ENCODE measurements around the gene RARB.

Gene RARB

GRCh38 chr3:25427942-25428788 lies at the start of gene RARB:
RARB (plus strand) TSS chr3:25428263; CDS start chr3:25428732, 469 bp downstream.
- DNase-seq = no peak

- DNase-seq = no peak
These were observed 49.2 kb upstream of the RARB start for GRCh38 chr3:25378786-25379311.

- DNase-seq = no peak
These were observed 47.8 kb upstream of the RARB start for GRCh38 chr3:25380222-25380739.

- no peak for DNase-seq
These were observed 47.0 kb upstream of the RARB start for GRCh38 chr3:25381083-25381482.

- DNase-seq = no peak
These were observed 43.6 kb upstream of the RARB start for GRCh38 chr3:25384471-25384870.

GRCh38 chr3:25385807-25386460 lies 42.1 kb upstream of the RARB start:
- no peak for DNase-seq

- no peak for DNase-seq
These were observed 41.3 kb upstream of the RARB start for GRCh38 chr3:25386686-25387255.

- no peak for DNase-seq
These were observed 37.5 kb upstream of the RARB start for GRCh38 chr3:25390605-25391004.

GRCh38 chr3:25396251-25396650 lies 31.8 kb upstream of the RARB start:
- DNase-seq = no peak

- no peak for DNase-seq
These were observed 31.4 kb upstream of the RARB start for GRCh38 chr3:25396686-25397085.

GRCh38 chr3:25397150-25397549 lies 30.9 kb upstream of the RARB start:
- DNase-seq = no peak

GRCh38 chr3:25400587-25400986 lies 27.5 kb upstream of the RARB start:
- DNase-seq = no peak

GRCh38 chr3:25403968-25404367 lies 24.1 kb upstream of the RARB start:
- no peak for DNase-seq

- no peak for DNase-seq
These were observed 23.5 kb upstream of the RARB start for GRCh38 chr3:25404569-25404968.

- no peak for DNase-seq
These were observed 22.7 kb upstream of the RARB start for GRCh38 chr3:25405335-25405734.

- DNase-seq = no peak
These were observed 17.4 kb upstream of the RARB start for GRCh38 chr3:25410703-25411102.

- DNase-seq = no peak
These were observed 15.8 kb upstream of the RARB start for GRCh38 chr3:25412269-25412668.

- DNase-seq = no peak
These were observed 11.9 kb upstream of the RARB start for GRCh38 chr3:25416176-25416575.

- DNase-seq = no peak
These were observed 9.5 kb upstream of the RARB start for GRCh38 chr3:25418596-25418995.

GRCh38 chr3:25419251-25419650 lies 8.8 kb upstream of the RARB start:
- no peak for DNase-seq

GRCh38 chr3:25420147-25420546 lies 7.9 kb upstream of the RARB start:
- no peak for DNase-seq

- DNase-seq = no peak
These were observed 7.2 kb upstream of the RARB start for GRCh38 chr3:25420885-25421284.

- no peak for DNase-seq
These were observed 6.3 kb upstream of the RARB start for GRCh38 chr3:25421747-25422146.
